Stimulated activated CD4-positive, alpha-beta T cell treated with anti-CD3 and anti-CD28 coated beads, Interleukin-12 subunit alpha, Interleukin-12 subunit beta, amount 100 ng/mL, for 4 hours (primary cell): ENCODE measurements around the gene EDEM2.
A peak's percentile ranks its signal among the peaks of the same experiment; 100 is the strongest.
"Not testable (repeated sequence)": the region's sequence is repeated elsewhere in the genome, so short reads cannot be mapped to it uniquely, and the experiment has no call there.

Experiments used
- DNase-seq: peaks from one replicate; pipeline ENCODE4 v3.0.0-alpha.2; 2020

The EDEM2 gene

GRCh38 chr20:35122756-35123405 is 24.3 kb downstream of the EDEM2 start:
- DNase-seq: no peak

- DNase-seq: no peak
Measured at GRCh38 chr20:35121186-35121585, 25.9 kb downstream of the EDEM2 start.

- DNase-seq: no peak
Measured at GRCh38 chr20:35120012-35120701, 27.0 kb downstream of the EDEM2 start.

DNA sequence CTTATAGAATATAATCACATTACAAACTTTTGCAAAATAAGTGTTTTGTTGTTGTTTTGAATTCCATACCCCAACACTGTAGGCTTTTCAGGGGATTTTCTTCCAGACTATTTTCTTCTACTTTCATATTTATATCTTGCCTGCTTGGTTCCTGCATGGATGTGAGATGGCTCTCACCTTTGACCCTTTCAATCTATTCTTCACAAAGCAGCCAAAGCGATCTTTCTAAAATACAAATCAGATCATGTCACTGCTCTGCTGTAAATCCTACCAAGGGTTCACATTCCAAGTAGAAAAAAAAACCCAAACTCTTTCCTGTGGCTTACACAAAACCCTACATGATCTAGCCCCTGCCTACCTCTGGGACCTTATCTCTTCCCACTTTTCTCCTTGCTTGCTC is 29.5 kb downstream of the EDEM2 start:
- DNase-seq: no peak

DNA sequence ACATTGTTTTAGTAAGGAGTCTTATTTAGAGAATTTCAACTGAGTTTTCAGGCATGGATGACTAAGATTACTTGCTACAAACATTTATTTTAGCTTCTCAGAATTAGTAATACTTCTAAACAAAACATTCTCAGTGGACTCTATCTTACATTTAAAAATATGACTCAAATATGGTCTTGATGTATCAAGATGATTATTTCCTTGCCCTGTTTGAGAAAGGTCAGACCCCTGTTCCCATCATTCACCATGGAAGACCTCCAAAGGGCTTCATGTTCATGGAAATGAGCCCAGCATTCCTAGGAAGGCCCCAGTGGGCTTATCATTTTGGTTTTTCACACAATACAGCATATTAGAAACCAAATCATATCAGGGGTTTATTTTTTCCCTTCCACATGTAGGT is 29.9 kb downstream of the EDEM2 start:
- no peak for DNase-seq

DNA sequence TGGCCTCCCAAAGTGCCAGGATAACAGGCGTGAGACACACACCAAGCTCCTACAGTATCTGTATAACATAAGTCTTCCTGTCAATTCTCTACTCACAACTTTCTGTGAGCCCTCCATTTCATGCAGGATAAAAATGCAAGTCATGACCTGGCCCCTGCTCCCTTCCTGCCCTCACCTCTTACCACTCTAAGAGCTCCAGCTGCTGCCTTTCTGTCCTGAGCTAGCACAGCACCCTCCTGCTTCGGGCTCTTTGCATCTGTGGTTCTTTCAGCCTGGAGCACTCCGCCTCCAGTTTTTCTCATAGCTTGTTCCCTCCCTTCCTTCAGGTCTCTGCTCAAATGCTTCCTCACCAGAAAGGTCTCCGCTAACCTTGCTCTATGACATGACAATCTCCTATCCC is 30.9 kb downstream of the EDEM2 start:
- no peak for DNase-seq

- no peak for DNase-seq
Measured at GRCh38 chr20:35115606-35116005, 31.5 kb downstream of the EDEM2 start.

GRCh38 chr20:35112276-35112675 is 34.9 kb downstream of the EDEM2 start:
- DNase-seq: not testable (repeated sequence)

DNA sequence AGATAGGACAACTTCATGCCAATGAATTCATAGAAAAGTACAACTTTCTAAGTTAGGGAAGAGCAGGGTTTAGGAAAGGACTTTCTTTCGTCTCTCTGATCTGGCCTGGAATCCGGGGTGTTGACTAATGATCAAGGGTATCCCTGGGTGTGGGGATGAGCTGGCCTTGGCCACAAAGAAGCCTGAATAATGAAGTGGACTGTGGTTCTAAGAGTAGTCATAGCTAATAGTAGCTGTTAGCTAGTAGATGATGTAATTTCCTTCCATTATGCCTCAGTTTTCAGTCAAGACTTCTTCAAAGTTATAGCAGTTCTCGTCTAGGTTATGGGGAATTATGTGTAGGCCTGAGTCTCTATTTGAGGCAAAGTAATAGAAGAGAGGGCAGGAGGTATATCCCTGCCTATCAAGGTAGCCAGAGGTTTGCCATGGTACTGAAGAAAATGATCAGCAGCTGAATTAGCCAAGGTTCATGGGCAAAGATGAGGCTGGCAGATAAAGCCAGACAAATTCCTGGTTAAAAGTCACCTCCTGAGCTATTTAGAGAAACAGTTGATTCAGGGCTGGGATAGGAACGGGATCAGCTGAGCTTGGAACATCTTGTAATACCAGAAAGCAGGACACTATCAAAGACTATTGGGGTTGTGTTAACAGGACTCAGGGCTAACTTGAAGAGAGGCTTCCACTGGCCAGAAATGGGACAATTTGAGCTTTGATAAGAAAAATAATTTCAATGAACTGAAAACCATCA is 35.8 kb downstream of the EDEM2 start:
- DNase-seq: no peak

GRCh38 chr20:35108921-35109320 is 38.2 kb downstream of the EDEM2 start:
- no peak for DNase-seq

DNA sequence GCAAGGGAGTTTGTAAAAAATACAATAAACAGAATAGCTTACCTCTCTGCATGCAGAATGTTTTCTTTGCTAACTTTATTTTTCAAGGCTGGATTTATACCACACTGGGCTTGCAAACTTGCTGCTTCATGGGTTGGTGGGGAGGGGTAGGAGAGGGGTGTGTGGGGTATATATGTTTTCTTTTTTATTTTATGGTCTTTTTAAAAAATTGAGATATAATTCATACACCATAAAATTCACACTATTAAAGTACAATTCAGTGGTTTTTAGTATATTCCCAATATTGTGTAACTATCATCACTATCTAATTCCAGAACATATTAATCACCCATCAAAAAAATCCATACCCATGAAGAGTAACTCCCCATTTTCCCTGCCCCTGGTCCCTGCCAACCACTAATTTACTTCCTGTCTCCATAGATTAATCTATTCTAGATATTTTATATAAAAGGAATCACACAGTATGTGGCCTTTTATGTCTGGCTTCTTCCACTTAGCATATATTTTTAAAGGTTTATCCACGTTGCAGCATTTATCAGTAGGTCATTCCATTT is 40.2 kb downstream of the EDEM2 start:
- no peak for DNase-seq

GRCh38 chr20:35104685-35105295 is 42.3 kb downstream of the EDEM2 start:
- DNase-seq: no peak

DNA sequence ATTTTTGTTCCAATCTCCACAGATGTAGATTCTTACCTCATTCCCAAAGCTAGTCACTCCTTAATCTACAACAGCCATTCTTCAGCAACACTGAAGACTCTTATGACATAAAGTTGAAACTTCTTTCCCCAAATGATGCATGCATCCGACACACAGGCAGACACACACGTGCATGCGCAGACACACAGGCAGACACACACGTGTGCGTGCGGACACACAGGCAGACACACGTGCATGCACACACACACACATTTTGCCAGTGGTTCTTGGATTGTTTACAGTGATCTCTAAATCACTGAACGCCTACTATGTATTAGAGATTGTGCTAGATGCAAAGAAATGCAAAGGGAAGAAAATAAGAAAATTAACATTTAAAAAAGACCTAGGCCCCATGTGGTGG is 45.5 kb downstream of the EDEM2 start:
- no peak for DNase-seq

DNA sequence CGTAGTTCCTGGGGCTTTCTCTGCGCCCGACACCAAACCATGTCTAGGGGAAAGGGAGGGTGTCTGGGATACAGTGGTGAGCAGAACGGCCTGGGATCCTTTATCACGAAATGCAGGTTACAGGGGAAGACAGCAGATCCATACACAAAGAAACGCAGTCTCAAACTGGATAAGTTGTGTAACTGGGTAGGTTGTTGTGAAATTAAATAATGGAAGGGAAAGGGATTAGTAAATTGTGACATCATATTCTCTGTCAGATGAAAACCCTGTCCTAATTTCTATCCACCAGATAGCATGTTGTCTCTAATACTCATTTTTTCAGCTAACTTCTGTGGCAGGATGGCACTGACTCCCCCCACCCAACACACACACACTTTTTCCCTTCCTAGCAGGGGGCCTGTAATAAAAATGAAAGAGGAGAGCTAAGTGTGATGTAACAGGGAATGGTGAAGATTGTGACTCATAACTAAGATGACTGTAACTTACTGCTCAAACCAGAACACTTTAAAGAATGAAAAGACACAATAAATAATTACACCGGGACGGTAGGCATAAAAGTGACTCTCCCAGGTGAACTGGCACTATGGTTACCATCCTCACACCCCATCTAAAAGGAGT is 53.8 kb downstream of the EDEM2 start:
- DNase-seq: peak; percentile 31

- DNase-seq: peak; percentile 84
Measured at GRCh38 chr20:35092524-35093266, 54.4 kb downstream of the EDEM2 start, which contains the start of gene TRPC4AP. TSS of gene TRPC4AP (minus strand) at chr20:35092807. CDS start at chr20:35092781, 26 bp downstream.

DNA sequence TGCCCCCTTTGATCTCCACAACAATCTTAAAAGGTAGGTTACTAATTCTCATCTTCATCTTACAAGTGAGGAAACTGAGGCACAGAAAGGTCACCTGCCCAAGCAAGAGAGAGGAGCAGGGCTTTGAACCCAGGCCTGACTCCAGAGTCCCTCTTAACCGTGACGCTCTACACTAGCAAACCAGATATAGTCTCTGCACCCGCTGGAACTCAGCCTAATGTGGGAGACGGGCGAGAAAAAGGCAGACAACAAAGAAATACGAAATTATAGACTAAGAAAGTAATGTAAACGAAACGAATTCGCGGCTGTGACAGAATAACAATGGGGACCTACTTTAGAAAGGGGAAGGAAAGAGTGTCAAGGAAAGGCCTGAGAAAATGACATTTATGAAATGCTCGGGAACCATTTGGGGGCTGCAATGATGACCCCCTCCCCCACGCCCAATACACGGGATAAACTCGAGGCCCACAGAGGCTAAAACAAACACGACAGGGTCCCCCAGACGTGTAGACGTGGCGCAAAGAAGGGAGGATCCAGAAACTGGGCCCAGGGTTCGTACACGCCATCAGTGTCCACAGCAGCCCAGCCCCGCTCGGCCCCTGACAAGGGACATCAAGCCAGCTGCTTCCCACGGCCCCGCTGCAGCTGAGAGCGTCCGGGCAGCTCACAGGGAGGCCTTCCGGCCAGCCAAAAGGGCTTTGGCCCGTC is 55.2 kb downstream of the EDEM2 start:
- no peak for DNase-seq

- no peak for DNase-seq
Measured at GRCh38 chr20:35088231-35089145, 58.6 kb downstream of the EDEM2 start.

GRCh38 chr20:35087791-35088190 is 59.3 kb downstream of the EDEM2 start:
- no peak for DNase-seq

- DNase-seq: no peak
Measured at GRCh38 chr20:35087355-35087754, 59.8 kb downstream of the EDEM2 start.
